ENCODE results near the gene EIF3D. TPM values are rescaled to one million over a fixed set of nuclear protein-coding genes. Genes with fewer than 3 reads are reported as not detected.

EIF3D gene
- total and polyA plus RNA-seq, 9 of the 15 experiments (the other 6 are each of a cell fraction or from before 2014, with no cell fraction given) = 191 to 422 (median 279) TPM

- TF ChIP-seq JUN (IDR thresholded peaks at IDR 0.05; ENCODE audit: borderline replicate concordance, low read depth, low read length) = no peak
- no peak for TF ChIP-seq JUN (CRISPR knock-in tag; IDR thresholded peaks at IDR 0.05; ENCODE audit: borderline replicate concordance)
- TF ChIP-seq FOXJ3 (CRISPR knock-in tag; IDR thresholded peaks at IDR 0.05) = no peak
- peak; percentile 64 for TF ChIP-seq PRDM10 (IDR thresholded peaks at IDR 0.05; ENCODE audit: partially characterized antibody)
- 0 out of 2 replicates have a peak, but pooled peaks have one; percentile 13 for TF ChIP-seq ZKSCAN1 (IDR thresholded peaks at IDR 0.05; ENCODE audit: low read depth, low read length)
- TF ChIP-seq POLR2A (conservative IDR thresholded peaks at IDR 0.05) = peak; percentile 92
- TF ChIP-seq CHCHD3 (CRISPR knock-in tag; IDR thresholded peaks at IDR 0.05) = 0 out of 2 replicates have a peak, but pooled peaks have one; percentile 6
- peak; percentile 96 for TF ChIP-seq ZNF740 (CRISPR knock-in tag; IDR thresholded peaks at IDR 0.05)
- peak in 1 of 2 experiments; percentile 89; a peak in 2 of 4 replicates for TF ChIP-seq ZNF740 (tag; IDR thresholded peaks at IDR 0.05)
- peak; percentile 58; the same call in 1 of the 2 replicates for TF ChIP-seq PML (IDR thresholded peaks at IDR 0.05; ENCODE audit: low read length)
- no peak for TF ChIP-seq TRIM28 (IDR thresholded peaks at IDR 0.05)
- TF ChIP-seq MEF2D (tag; conservative IDR thresholded peaks at IDR 0.05; ENCODE audit: low read depth) = no peak
- 0 out of 2 replicates have a peak, but pooled peaks have one; percentile 24 for TF ChIP-seq FOSL1 (tag; conservative IDR thresholded peaks at IDR 0.05)
- peak; percentile 77 for TF ChIP-seq POLR2AphosphoS5 (IDR thresholded peaks at IDR 0.05; ENCODE audit: control insufficient read depth, insufficient read depth, low read depth, low read length)
- peak; percentile 70; the same call in 1 of the 2 replicates for TF ChIP-seq NCOA1 (IDR thresholded peaks at IDR 0.05; ENCODE audit: low read depth)
- peak; percentile 97 for TF ChIP-seq GABPA (tag; conservative IDR thresholded peaks at IDR 0.05; ENCODE audit: low read depth)
- TF ChIP-seq C11orf30 (IDR thresholded peaks at IDR 0.05; ENCODE audit: low read depth) = peak; percentile 95
- peak; percentile 50; the same call in 1 of the 2 replicates for TF ChIP-seq MYC (IDR thresholded peaks at IDR 0.05; ENCODE audit: low read depth, low read length)
- no peak for TF ChIP-seq MYC (CRISPR knock-in tag; IDR thresholded peaks at IDR 0.05; ENCODE audit: borderline replicate concordance, low read depth)
Measured at GRCh38 chr22:36481393-36482168, 47.4 kb downstream of the EIF3D start, which contains the start of gene TXN2 (continued).

All from K562 (cell line).